ENCODE data around the gene MFGE8.

MFGE8 gene

DNA sequence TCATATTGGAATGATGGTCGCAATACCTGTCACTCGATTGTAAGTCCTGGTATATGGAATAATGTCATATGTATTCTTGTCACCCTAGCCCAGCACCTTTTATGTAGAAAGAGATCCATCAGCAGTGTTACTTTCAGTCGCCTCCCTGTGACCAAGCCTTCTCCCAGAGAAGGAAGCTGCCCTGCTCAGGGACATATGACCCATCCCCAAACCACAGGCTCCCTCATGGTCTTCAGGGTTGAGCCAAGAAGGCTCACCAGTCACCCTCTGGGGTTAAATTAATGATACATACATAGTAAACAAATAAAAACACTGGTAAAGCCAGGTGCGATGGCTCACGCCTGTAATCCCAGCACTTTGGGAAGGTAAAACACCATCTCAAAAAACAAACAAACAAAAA, 4.6 kb upstream of the MFGE8 start:
- DNase-seq = no peak

GRCh38 chr15:88915354-88915753, 2.2 kb upstream of the MFGE8 start:
- DNase-seq = no peak

- DNase-seq = no peak
These were observed 631 bp upstream of the MFGE8 start for GRCh38 chr15:88913850-88914169.

DNA sequence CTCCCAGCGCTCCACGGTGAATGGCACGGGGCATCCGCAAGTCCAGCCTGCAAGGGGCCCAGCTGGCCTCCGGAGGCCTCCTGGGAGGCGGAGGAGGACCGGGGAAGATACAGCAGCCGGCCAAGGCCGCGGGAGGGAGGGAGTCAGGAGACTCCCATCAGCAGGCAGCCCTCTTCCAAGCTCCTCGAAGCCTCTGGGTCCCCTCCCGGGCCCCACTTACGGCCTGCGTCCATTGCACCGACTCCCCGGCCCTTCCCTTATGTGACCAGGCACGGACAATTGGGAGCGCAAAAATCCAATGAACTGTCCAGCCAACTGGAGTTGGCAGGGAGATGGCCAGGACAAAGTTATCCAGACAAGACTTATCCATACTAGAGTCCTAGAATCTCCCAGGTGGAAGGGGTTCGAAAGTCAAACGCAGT, 668 bp downstream of the MFGE8 start:
- DNase-seq = no peak

GRCh38 chr15:88911766-88912118, 1.4 kb downstream of the MFGE8 start:
- no peak for DNase-seq

DNA sequence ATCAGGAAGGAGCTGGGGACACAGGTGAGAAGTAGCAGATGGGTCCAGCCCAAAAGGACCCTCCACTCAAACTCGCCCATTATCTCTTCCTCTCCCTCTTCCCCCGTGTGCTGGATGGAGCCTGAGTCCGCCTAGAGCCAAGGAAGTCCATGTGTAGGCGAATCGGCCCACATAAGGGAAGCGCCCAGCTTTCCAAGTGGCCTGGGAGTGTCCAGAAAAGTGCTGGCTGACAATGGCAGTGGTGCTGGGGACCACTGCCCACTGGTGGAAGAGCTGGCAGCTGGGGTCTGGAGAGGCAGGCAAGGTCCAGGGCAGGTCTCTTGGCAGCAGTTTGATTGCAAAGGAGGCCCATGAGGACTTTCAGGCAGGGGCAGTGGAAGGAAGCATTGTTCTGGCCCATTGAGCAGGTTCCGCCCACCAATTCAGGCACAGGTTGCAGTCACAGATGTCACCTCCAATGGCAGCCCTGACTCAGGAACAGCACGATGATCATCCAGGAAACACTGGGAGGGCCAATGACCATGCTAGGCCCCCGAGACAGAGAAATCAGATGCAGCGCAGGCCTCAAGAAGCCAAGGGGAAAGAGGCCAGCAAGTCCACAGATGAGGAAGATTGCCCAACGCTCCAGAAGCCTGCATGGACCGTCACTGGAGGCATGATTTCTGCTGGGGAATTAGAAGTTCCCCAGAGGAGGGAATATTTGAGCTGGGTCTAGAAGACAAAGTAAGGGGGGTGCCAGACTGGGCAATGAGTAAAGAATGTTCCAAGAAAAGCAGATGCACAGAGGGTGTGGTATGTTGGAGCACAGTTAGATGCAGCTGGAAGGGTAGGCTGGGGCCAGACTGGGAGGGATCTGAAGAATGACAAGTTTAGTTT, 3.0 kb downstream of the MFGE8 start:
- DNase-seq = no peak

DNA sequence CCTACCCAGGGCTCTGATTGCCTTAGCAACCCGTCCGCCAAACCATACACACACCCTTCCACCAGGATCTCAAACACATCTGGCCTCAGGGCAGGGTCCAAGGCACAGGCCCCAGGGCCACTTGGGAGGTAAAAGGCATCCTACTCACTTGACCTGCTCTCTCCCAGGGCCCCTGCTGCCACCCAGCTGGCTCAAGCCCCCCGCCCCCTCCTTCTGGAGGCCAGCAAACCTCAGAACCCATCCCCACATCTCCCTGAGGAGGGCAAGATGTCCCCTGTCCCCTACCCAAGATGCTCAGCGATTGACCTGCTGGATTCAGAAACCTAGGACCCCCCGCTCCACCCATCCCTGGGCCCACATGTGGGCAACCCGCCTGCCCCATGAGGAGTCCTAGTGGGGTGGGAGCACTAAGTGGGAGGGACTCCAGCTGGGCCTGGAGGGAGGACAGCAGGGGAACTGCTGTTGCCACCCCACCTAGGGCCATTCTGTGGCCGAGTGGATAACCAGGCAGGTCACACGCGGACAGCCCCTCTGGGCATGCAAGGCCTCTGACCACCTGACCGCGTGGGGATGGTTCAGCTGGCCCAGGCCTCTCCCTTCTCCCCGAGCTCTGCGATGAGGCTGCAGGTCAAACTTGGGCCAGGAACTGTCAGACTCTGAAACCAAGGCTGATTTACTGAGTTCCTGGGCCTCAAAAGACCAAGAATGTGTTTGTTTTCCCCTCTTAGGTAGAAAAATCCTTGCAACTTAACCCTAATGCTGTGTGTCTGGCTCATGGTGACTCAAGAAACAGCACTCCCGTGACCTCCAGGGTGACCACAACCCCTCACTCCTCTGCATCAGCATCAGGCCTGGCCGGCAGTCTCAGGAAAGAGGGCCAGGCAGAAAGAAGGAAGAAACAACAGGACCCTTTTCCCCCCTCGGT, 4.2 kb downstream of the MFGE8 start:
- DNase-seq = no peak

GRCh38 chr15:88908123-88908522, 5.1 kb downstream of the MFGE8 start:
- DNase-seq = no peak

GRCh38 chr15:88907111-88907510, 6.1 kb downstream of the MFGE8 start:
- no peak for DNase-seq

DNA sequence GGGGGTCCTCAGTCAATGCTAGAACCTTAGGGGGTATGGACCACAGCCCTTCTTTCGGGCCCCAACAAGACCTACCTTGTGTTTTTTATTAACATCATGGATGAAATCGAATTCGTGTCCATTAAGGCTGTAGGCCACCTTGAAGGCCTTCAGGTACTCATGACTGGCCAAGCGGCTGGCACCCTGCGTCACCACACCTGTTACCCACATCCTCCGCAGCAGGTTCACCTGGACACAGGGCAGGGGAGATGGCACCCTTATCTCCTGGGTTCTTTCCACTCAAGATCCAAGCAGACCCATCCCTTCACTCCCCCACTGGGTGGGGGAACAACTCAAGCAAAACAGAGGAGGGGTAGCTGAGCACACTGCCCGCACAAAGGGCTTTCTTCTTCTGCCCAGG, 6.6 kb downstream of the MFGE8 start:
- DNase-seq = no peak

- no peak for DNase-seq
These were observed 7.0 kb downstream of the MFGE8 start for GRCh38 chr15:88906130-88906529.

- no peak for DNase-seq
These were observed 7.6 kb downstream of the MFGE8 start for GRCh38 chr15:88905576-88905975.

DNA sequence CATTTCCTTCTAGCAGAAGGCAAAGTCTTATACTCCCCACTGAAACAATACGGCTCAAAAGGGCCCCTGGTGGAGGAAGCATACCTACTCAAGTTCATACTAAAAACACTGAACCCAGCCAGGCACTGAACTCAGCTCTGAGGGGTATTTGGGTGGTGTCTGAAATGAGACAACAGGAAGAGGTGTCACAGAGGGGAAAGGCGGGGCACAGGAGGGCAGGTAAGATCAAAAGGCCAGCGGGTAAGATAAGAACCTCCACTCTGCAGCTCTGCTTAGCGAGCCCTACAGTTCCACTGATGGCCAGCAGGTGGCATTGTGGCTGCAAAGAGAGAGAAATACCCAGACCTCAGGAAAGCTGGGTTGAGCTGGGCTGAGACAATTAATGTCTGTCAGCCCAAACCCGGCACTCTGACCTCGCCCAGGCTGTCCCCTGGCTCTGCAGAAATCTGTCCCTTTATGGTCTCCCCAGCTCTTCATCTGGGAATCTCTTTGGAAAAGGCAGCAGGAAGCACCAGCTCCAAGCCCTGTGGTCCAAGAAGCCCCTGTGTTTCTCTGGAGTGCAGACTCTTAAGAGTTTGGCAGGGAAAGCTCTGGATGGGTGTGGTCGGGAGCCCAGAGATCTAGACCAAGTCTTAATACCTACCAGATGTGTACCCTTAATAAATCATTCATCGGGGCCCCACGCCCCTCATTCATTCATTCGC, 8.4 kb downstream of the MFGE8 start:
- peak; percentile 93 for DNase-seq

GRCh38 chr15:88904257-88904623, 8.9 kb downstream of the MFGE8 start:
- DNase-seq = no peak

DNA sequence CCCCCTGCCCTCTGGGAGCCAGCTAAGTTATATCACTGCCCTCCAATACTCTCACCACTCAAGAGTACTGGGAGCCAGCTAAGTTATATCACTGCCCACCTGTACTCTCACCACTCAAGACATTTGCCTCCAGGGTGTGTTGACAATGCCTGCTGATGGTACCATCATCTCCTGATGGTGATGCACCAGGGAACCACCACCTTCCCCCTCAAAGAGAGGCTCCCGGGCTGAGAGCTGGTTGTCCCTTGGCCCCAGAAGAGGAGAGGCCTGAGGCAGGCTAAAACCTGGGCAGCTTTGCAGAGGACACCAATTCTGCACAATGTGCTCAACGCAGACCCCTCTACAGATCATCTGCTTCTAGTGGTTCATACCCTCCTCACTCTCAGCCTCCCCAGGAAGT, 10.3 kb downstream of the MFGE8 start:
- no peak for DNase-seq

DNA sequence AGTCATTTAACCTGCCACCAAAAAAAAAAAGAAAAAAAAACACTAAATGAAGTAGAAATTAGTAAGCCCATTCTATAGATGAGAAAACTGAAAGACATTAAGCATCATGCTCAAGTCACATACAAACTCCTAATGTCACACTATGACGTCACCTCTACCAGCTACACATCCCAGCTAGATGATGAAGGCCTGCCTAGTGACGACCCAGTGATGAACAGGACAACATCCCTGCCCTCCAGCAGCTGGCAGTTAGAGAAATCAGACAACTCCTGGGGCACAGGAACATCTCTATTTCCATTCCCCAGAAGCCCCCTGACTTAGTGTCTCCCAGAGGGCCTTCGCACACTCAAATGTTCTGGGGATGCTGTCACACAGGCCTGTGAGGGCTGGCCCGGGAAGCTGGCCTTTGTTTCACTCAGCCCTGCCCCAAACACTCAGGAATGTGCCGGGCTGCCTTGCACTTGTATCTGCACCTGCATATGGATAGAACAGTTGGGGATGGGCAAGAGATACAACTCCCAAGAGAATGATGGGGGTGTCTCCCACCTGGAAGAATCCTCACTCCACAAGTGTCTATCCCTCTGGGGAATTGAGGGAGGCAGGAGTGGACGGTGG, 10.9 kb downstream of the MFGE8 start:
- DNase-seq = no peak

DNA sequence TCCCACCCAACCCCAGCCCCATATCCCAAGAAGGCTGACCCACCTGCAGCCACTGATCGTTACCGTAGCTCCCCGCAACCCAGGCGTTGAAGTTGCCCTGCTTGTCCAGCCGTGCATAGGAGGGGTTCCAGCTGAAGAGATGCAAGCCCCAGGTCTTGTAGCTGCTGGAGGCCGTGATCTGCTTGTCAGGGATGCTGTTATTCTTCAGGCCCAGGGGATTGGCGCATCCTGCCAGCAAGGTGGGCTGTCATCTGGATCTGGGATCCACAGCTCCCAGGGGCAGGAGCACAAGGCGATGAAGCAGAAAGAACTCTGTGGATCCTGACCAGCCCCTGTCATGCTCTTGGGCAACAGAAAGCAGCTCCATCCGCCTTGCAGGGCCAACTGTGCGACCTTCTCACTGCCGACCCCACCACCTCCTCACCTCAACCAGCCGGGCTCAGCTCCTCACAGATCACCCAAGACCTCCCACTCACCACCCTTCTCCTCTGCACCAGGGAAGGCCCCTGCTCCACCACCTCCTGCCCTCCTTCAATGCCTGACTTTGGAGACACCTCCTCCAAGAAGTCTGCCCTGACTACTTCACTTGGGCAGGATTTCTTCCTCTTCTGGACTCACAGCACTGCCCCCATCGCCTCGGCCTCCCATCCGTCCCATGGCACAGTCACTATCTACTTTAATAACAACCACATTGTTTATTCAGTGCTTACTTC, 11.5 kb downstream of the MFGE8 start:
- no peak for DNase-seq

- no peak for DNase-seq
These were observed 12.2 kb downstream of the MFGE8 start for GRCh38 chr15:88900982-88901418.

GRCh38 chr15:88900309-88900981, 12.7 kb downstream of the MFGE8 start:
- no peak for DNase-seq

GRCh38 chr15:88899251-88899650, 13.9 kb downstream of the MFGE8 start:
- no peak for DNase-seq

GRCh38 chr15:88898736-88899135, 14.4 kb downstream of the MFGE8 start:
- DNase-seq = no peak
